IgD-negative memory B cell (primary cell): ENCODE measurements around the gene BRINP2. TPM values are rescaled to one million over a fixed set of nuclear protein-coding genes. Genes with fewer than 3 reads are reported as not detected.

Experiments used
- H3K27ac Mint-ChIP-seq, 3 donors: one replicate each; pipeline ENCODE4 v1.8.0; 2020 to 2022; ENCODE audit warnings: mild to moderate bottlenecking in 3 of 3, mixed read lengths in 3 of 3, moderate library complexity in 1 of 3
- H3K27me3 Mint-ChIP-seq: one replicate; pipeline ENCODE4 v1.8.0; 2021; ENCODE audit warnings: mixed read lengths
- H3K36me3 Mint-ChIP-seq: one replicate; pipeline ENCODE4 v1.8.0; 2020; ENCODE audit warnings: mild to moderate bottlenecking, mixed read lengths
- H3K4me1 Mint-ChIP-seq, 3 donors: one replicate each; pipeline ENCODE4 v1.8.0; 2020 to 2022; ENCODE audit warnings: mixed read lengths in 3 of 3, mild to moderate bottlenecking in 1 of 3
- H3K4me3 Mint-ChIP-seq, 4 donors: one replicate each; pipeline ENCODE4 v1.8.0; 2020 to 2022; ENCODE audit warnings: mild to moderate bottlenecking in 4 of 4, mixed read lengths in 4 of 4, moderate library complexity in 3 of 4
- H3K9me3 Mint-ChIP-seq, 3 donors: one replicate each; pipeline ENCODE4 v1.8.0; 2020 to 2021; ENCODE audit warnings: mixed read lengths in 3 of 3, mild to moderate bottlenecking in 1 of 3
- polyA plus RNA-seq: library from polyadenylated mRNA; unstranded; fragments of 300-500 nt; fragmentation: Illumina TruSeq; gene quantifications from one replicate; pipeline ENCODE4 v1.2.3, GENCODE V29; 2021

BRINP2 gene
- polyA plus RNA-seq, 1 donor from 2014 or later: not detected

GRCh38 chr1:177183836-177184235 is 13.1 kb downstream of the BRINP2 start:
- no peak overlapping the region for H3K27ac Mint-ChIP-seq
- H3K4me3 Mint-ChIP-seq: no peak overlapping the region
- H3K27me3 Mint-ChIP-seq: peaks cover 13% of the 10 kb centered on the region
- peaks cover 3 to 13% (median 8%) of the 10 kb centered on the region in 3 donors for H3K4me1 Mint-ChIP-seq
- peaks cover 0 to 3% (median 0%) of the 10 kb centered on the region in 3 donors for H3K9me3 Mint-ChIP-seq
- H3K36me3 Mint-ChIP-seq: no peaks in the 10 kb centered on the region

- H3K9me3 Mint-ChIP-seq: no peaks in the 10 kb centered on the region
- peaks cover 3 to 13% (median 8%) of the 10 kb centered on the region in 3 donors for H3K4me1 Mint-ChIP-seq
- H3K27me3 Mint-ChIP-seq: peaks cover 13% of the 10 kb centered on the region
Measured at GRCh38 chr1:177185209-177185608, 14.5 kb downstream of the BRINP2 start.

GRCh38 chr1:177186639-177187038 is 15.9 kb downstream of the BRINP2 start:
- Mint-ChIP-seq H3K4me3 (no peak overlapping the region), H3K36me3 (no peaks in the 10 kb centered on the region), H3K4me1 (peaks cover 5 to 10% (median 8%) of the 10 kb centered on the region in 3 donors), H3K27me3 (peaks cover 8% of the 10 kb centered on the region), H3K27ac (no peak overlapping the region), H3K9me3 (no peaks in the 10 kb centered on the region)

More at GRCh38 chr1:177185209-177185608, 14.5 kb downstream of the BRINP2 start:
- H3K4me3 Mint-ChIP-seq: no peak overlapping the region
- H3K27ac Mint-ChIP-seq: no peak overlapping the region
- no peaks in the 10 kb centered on the region for H3K36me3 Mint-ChIP-seq

- Mint-ChIP-seq H3K4me3 (no peak overlapping the region), H3K9me3 (no peaks in the 10 kb centered on the region), H3K36me3 (no peaks in the 10 kb centered on the region), H3K27ac (no peak overlapping the region), H3K4me1 (peaks cover 0 to 2% (median 0%) of the 10 kb centered on the region in 3 donors), H3K27me3 (no peaks in the 10 kb centered on the region)
Measured at GRCh38 chr1:177190308-177190970, 19.7 kb downstream of the BRINP2 start.

GRCh38 chr1:177198243-177198642 is 27.5 kb downstream of the BRINP2 start:
- Mint-ChIP-seq H3K4me3 (no peak overlapping the region), H3K27me3 (no peaks in the 10 kb centered on the region), H3K4me1 (peaks cover 0 to 2% (median 0%) of the 10 kb centered on the region in 3 donors), H3K36me3 (peaks cover 1% of the 10 kb centered on the region), H3K27ac (no peak overlapping the region), H3K9me3 (peaks cover 0 to 4% (median 0%) of the 10 kb centered on the region in 3 donors)

GRCh38 chr1:177200290-177200689 is 29.5 kb downstream of the BRINP2 start:
- H3K9me3 Mint-ChIP-seq: peaks cover 0 to 7% (median 2%) of the 10 kb centered on the region in 3 donors
- no peak overlapping the region for H3K27ac Mint-ChIP-seq
- peaks cover 1% of the 10 kb centered on the region for H3K36me3 Mint-ChIP-seq
- H3K27me3 Mint-ChIP-seq: no peaks in the 10 kb centered on the region
- H3K4me3 Mint-ChIP-seq: no peak overlapping the region
- H3K4me1 Mint-ChIP-seq: peaks cover 0 to 2% (median 0%) of the 10 kb centered on the region in 3 donors

- H3K27ac Mint-ChIP-seq: no peak overlapping the region
- H3K36me3 Mint-ChIP-seq: no peaks in the 10 kb centered on the region
- peaks cover 0 to 6% (median 2%) of the 10 kb centered on the region in 3 donors for H3K9me3 Mint-ChIP-seq
- no peak overlapping the region for H3K4me3 Mint-ChIP-seq
- no peaks in the 10 kb centered on the region for H3K4me1 Mint-ChIP-seq
- no peaks in the 10 kb centered on the region for H3K27me3 Mint-ChIP-seq
Measured at GRCh38 chr1:177206831-177207355, 36.1 kb downstream of the BRINP2 start.

- no peak overlapping the region for H3K27ac Mint-ChIP-seq
- no peaks in the 10 kb centered on the region for H3K4me1 Mint-ChIP-seq
- H3K4me3 Mint-ChIP-seq: no peak overlapping the region
- H3K27me3 Mint-ChIP-seq: no peaks in the 10 kb centered on the region
- H3K36me3 Mint-ChIP-seq: no peaks in the 10 kb centered on the region
- H3K9me3 Mint-ChIP-seq: peaks cover 0 to 7% (median 0%) of the 10 kb centered on the region in 3 donors
Measured at GRCh38 chr1:177208920-177209319, 38.2 kb downstream of the BRINP2 start.

GRCh38 chr1:177209357-177209756 is 38.6 kb downstream of the BRINP2 start:
- Mint-ChIP-seq H3K9me3 (peaks cover 0 to 4% (median 0%) of the 10 kb centered on the region in 3 donors), H3K27me3 (no peaks in the 10 kb centered on the region), H3K36me3 (no peaks in the 10 kb centered on the region), H3K27ac (no peak overlapping the region), H3K4me1 (no peaks in the 10 kb centered on the region), H3K4me3 (no peak overlapping the region)

- H3K9me3 Mint-ChIP-seq: peaks cover 0 to 4% (median 3%) of the 10 kb centered on the region in 3 donors
- no peak overlapping the region for H3K4me3 Mint-ChIP-seq
- no peak overlapping the region for H3K27ac Mint-ChIP-seq
- H3K4me1 Mint-ChIP-seq: no peaks in the 10 kb centered on the region
- no peaks in the 10 kb centered on the region for H3K27me3 Mint-ChIP-seq
- H3K36me3 Mint-ChIP-seq: no peaks in the 10 kb centered on the region
Measured at GRCh38 chr1:177210071-177210470, 39.3 kb downstream of the BRINP2 start.

GRCh38 chr1:177211231-177211630 is 40.5 kb downstream of the BRINP2 start:
- no peak overlapping the region for H3K4me3 Mint-ChIP-seq

GRCh38 chr1:177216587-177217202 is 45.9 kb downstream of the BRINP2 start:
- peak overlapping the region in 1 of 3 donors; percentile 31 for H3K27ac Mint-ChIP-seq
- H3K27me3 Mint-ChIP-seq: no peaks in the 10 kb centered on the region
- no peak overlapping the region for H3K4me3 Mint-ChIP-seq
- peaks cover 0 to 2% (median 0%) of the 10 kb centered on the region in 3 donors for H3K4me1 Mint-ChIP-seq
- peaks cover 3 to 17% (median 5%) of the 10 kb centered on the region in 3 donors for H3K9me3 Mint-ChIP-seq
- H3K36me3 Mint-ChIP-seq: no peaks in the 10 kb centered on the region

More at GRCh38 chr1:177211231-177211630, 40.5 kb downstream of the BRINP2 start:
- H3K4me1 Mint-ChIP-seq: no peaks in the 10 kb centered on the region
- no peaks in the 10 kb centered on the region for H3K36me3 Mint-ChIP-seq
- peaks cover 1 to 7% (median 4%) of the 10 kb centered on the region in 3 donors for H3K9me3 Mint-ChIP-seq
- H3K27ac Mint-ChIP-seq: no peak overlapping the region
- H3K27me3 Mint-ChIP-seq: no peaks in the 10 kb centered on the region

- Mint-ChIP-seq H3K36me3 (no peaks in the 10 kb centered on the region), H3K9me3 (peaks cover 3 to 16% (median 3%) of the 10 kb centered on the region in 3 donors), H3K27me3 (no peaks in the 10 kb centered on the region), H3K4me3 (no peak overlapping the region), H3K27ac (peak overlapping the region in 1 of 3 donors; percentile 19), H3K4me1 (peaks cover 0 to 2% (median 0%) of the 10 kb centered on the region in 3 donors)
Measured at GRCh38 chr1:177219554-177220458, 49.0 kb downstream of the BRINP2 start.

GRCh38 chr1:177223359-177223758 is 52.6 kb downstream of the BRINP2 start:
- Mint-ChIP-seq H3K27ac (no peak overlapping the region), H3K4me3 (no peak overlapping the region), H3K36me3 (no peaks in the 10 kb centered on the region), H3K27me3 (no peaks in the 10 kb centered on the region), H3K4me1 (peaks cover 0 to 2% (median 0%) of the 10 kb centered on the region in 3 donors), H3K9me3 (peaks cover 0 to 3% (median 0%) of the 10 kb centered on the region in 3 donors)
